DMS53 (cell line): ENCODE results near the gene SAFB2.

ENCODE experiments used
- DNase-seq: peaks from one replicate; lab custom pipeline; 2025; lab: John Stamatoyannopoulos, UW

The SAFB2 gene

DNA sequence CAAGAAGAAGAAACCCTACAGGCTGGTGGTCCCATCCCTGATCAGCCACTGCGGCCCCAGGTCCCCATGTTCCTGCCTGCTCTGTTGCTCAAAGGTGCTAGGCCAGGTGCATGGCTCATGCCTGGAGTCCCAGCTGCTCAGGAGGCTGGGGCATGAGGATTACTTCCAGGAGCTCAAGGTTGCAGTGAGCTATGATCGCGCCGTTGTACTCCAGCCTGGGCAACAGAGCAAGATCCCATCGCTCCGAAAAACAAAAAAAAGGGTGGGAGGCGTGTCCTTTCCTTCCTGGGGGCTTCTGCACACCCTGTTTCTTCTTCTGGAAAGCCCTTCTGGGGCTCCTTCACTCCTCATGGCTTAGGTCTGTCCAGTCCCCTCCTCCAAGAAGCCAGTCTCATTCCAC, 42.9 kb downstream of the SAFB2 start:
- DNase-seq, result no peak

GRCh38 chr19:5579286-5579685, 43.3 kb downstream of the SAFB2 start:
- DNase-seq, result no peak

- DNase-seq, result peak; percentile 70
These were observed 44.3 kb downstream of the SAFB2 start for GRCh38 chr19:5578097-5578846.

GRCh38 chr19:5575590-5575989, 47.0 kb downstream of the SAFB2 start:
- DNase-seq, result no peak

DNA sequence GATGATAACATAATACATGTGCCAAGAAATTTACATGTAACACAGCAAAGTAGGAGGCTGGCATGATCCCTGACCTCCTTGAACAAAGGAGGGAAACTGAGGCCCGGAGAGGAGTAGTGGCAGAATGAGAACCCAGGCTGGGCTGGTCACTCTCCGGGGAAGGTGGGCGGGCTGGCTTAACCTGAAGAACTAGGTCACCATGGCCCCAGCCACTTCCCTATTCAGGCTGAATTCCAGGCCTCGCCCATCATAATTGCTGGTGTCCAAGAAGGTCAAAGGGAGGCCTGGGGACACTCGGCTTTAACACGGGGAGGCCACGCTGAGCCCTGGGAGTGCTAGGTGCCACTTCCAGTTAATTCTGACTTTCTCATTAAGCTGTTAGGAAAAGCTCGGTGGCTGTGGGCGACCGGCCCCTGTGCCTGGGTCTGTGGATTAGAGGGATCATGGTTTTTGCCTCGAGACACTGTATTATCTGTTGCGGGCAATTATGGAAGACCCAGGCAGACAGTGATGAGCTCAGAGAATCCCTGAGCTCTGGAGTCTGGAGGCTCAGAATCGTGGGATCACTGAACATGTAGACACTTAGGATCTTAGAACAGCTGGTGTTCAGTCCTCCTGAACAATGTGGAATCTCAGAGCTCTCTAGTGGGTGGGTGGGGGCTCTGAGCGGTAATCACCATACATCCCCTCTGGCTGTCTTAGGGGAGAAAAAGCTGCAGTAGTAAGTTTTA, 49.9 kb downstream of the SAFB2 start:
- no peak for DNase-seq

GRCh38 chr19:5571777-5572176, 50.8 kb downstream of the SAFB2 start:
- no peak for DNase-seq

DNA sequence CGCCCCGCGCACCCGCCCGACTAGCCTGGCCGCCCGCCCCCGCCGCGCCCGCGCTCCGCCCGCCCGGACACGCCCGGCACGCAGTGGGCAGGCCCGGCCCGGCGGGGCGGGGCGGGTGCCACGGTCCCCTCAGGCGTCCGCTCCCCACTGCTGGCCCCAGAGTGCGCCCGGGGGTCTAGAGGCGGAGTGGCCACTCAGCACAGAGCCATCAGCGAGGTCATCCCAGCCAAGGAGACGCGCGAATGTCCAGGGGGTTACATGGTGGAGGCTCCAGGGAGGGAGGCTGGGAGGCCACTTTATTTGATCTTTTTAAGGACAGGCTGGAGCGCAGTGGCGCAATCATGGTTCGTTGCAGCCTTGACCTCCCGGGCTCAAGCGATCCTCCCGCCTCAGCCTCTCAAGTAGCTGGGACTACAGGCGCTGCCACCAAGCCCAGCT, 54.6 kb downstream of the SAFB2 start:
- no peak for DNase-seq

- no peak for DNase-seq
These were observed 55.1 kb downstream of the SAFB2 start, which contains the start of gene TINCR for GRCh38 chr19:5567360-5567969. Gene TINCR (minus strand): TSS chr19:5567953.

DNA sequence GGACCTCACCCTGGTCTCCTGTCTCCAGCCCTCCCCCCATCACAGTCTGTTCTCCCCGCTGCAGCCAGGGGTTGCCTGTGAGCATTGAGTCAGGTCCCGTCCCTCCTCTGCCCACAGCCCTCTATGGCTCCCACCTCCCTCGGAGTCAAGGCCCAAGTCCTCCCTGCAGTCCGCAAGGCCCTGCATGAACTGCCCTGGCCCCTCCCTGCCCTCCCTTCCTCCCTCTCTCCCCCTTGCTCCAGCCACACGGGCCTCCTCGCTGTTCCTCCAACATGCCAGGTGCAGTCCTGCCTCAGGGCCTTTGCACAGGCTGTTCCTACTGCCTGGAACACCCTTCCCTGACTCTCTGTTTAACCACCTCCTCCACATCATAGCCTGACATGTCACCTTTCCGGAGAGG, 57.6 kb downstream of the SAFB2 start:
- DNase-seq, result no peak

GRCh38 chr19:5563935-5564612, 58.5 kb downstream of the SAFB2 start:
- DNase-seq, result peak; percentile 53

- no peak for DNase-seq
These were observed 59.6 kb downstream of the SAFB2 start for GRCh38 chr19:5563008-5563431.

DNA sequence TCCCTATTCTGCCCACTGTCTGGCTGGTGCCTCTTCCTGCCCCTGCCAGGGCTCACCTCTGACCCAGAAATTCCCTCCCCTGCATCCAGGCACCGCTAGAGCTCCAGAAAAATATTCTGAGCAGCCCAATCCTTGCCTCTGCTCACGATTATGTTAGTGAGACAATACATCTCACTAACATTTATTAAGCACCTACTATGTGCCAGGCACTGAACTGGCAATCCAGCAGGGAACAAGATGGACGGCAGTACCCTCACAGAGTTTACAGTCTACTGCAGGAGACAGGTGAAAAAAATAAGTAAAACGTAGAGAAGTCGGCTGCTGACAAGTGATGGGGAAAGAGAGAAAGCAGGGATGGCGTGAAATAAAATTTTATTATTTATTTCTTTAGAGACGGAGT, 60.3 kb downstream of the SAFB2 start:
- DNase-seq, result no peak

DNA sequence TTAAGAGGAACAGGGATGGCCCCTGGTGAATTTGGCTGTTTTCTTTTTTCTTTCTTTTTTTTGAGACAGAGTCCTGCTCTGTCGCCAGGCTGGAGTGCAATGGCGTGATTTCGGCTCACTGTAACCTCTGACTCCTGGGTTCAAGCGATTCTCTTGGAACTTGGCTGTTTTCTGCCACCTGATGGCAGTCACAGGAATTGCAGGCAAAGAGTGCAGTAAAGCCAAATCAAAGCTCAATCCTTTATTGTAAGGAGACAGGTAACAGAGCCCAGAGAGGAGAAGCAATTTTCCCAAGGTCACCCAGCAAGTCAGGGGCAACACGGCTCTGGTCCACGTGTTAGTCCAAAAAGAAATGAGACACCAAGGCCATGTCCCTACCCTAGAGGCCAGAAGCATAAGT, 61.0 kb downstream of the SAFB2 start:
- DNase-seq, result no peak

- DNase-seq, result no peak
These were observed 62.4 kb downstream of the SAFB2 start for GRCh38 chr19:5560156-5560555.

DNA sequence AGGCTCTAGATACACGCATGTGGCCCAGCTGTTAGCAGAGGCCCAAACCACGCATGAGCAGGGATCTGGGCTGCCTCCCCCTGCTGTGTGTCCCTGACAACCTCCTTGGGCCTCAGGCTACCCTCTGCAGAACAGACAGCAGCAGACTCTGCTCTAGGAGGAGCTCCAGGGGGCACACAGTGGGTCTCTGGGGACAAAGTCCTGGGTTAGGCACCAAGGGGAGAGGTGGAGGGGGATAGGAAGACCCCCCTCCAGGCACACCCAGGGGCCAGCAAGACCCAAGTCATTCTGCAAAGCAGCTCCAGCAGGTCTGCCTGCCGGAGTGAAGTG, 62.8 kb downstream of the SAFB2 start:
- DNase-seq, result no peak

GRCh38 chr19:5558101-5558621, 64.4 kb downstream of the SAFB2 start:
- DNase-seq, result no peak

- DNase-seq, result no peak
These were observed 64.9 kb downstream of the SAFB2 start for GRCh38 chr19:5557691-5558090.

- no peak for DNase-seq
These were observed 67.7 kb downstream of the SAFB2 start for GRCh38 chr19:5554828-5555227.

GRCh38 chr19:5553892-5554291, 68.7 kb downstream of the SAFB2 start:
- DNase-seq, result no peak

GRCh38 chr19:5547881-5548280, 74.7 kb downstream of the SAFB2 start:
- DNase-seq, result peak; percentile 60

GRCh38 chr19:5545984-5546383, 76.6 kb downstream of the SAFB2 start:
- no peak for DNase-seq

DNA sequence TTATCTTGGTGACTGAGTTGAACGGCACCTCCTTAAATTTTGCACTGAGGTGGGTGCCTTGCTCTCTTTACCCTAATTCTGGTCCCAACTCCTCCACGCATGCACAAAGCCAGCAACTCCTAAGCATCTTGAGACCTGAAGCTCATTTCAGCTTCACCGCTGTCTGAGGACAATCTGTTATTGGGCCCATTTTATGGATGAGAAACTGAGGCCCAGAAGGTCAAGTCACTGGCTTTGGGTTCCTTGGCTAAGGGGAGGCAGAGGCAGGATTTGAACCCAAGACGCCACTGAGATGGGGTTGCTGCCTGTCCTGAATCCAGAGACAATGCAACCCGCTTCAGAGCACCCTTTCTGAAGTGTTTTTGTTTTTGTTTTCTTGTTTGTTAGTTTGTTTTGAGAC, 77.5 kb downstream of the SAFB2 start:
- DNase-seq, result no peak
